Activated CD8-positive, alpha-beta T cell treated with anti-CD3 and anti-CD28 coated beads for 36 hours (primary cell): ENCODE data around the gene KISS1. TPM values are rescaled to one million over a fixed set of nuclear protein-coding genes. Genes with fewer than 3 reads are reported as not detected.

Experiments
- ATAC-seq: fragments of 200-7000 bp; cut with Tn5 transposase; one replicate; pipeline ENCODE4 v1.10.0; 2021; ENCODE audit warnings: mild to moderate bottlenecking, moderate library complexity
- CTCF ChIA-PET: fragments of 350-600 bp; sonication (Branson Sonifier 250); formaldehyde crosslinking; loops from one replicate; lab custom pipeline; 2021; ENCODE audit warnings: antibody characterized with exemption; lab: Charles Lee
- POLR2A ChIA-PET: fragments of 350-600 bp; sonication (Branson Sonifier 250); formaldehyde crosslinking; loops from one replicate; lab custom pipeline; 2021; ENCODE audit warnings: antibody characterized with exemption; lab: Charles Lee
- DNase-seq: peaks from one replicate; pipeline ENCODE4 v3.0.0-alpha.2; 2020
- H3K27ac Mint-ChIP-seq: one replicate; pipeline ENCODE4 v1.8.0; 2021; ENCODE audit warnings: mild to moderate bottlenecking, mixed read lengths
- H3K27me3 Mint-ChIP-seq: one replicate; pipeline ENCODE4 v1.8.0; 2021; ENCODE audit warnings: mixed read lengths
- H3K36me3 Mint-ChIP-seq: one replicate; pipeline ENCODE4 v1.8.0; 2021; ENCODE audit warnings: low read depth, mixed read lengths
- H3K4me1 Mint-ChIP-seq: one replicate; pipeline ENCODE4 v1.8.0; 2021; ENCODE audit warnings: low read depth, mixed read lengths
- H3K4me3 Mint-ChIP-seq: one replicate; pipeline ENCODE4 v1.8.0; 2021; ENCODE audit warnings: mild to moderate bottlenecking, moderate library complexity, mixed read lengths
- H3K9me3 Mint-ChIP-seq: one replicate; pipeline ENCODE4 v1.8.0; 2021; ENCODE audit warnings: mixed read lengths
- intact Hi-C: fragments of 100-400 bp; cut with micrococcal nuclease; formaldehyde crosslinking; loops from one replicate; pipeline ENCODE4 v1.10.0; 2022
- total RNA-seq, 2 experiments: library from RNA; stranded (reverse); gene quantifications; one replicate each; pipeline ENCODE4 v1.2.3, GENCODE V29; 2021
- TF ChIP-seq, protein P1 (sequence below): fragments of 200-600 bp; IDR thresholded peaks from one replicate; pipeline ENCODE4 v1.8.0; 2022; ENCODE audit warnings: antibody characterized with exemption, mild to moderate bottlenecking

The KISS1 gene
- total RNA-seq, 2 experiments from 2014 or later, result not detected

DNA sequence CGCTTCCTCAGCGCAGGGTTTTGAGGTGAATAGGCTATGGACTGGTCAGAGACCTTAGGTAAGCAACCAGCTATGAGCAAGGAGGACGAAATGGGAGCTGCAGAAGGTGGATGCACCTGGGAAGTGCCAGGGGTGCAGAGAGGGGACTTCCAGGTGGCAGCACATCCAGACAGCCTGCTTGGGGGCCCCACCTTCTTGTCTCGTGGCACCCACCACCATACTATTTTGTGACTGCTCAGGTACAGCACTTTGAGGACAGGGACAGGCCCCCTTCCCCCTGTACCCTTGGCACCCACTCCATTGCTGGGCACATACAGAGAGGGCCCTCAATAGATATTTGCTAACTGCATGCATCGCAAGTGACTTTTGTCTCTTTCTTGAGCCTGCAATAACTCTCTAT is 777 bp upstream of the KISS1 start:
- POLR2A ChIA-PET, result no interaction called here
- TF ChIP-seq, protein P1, sequence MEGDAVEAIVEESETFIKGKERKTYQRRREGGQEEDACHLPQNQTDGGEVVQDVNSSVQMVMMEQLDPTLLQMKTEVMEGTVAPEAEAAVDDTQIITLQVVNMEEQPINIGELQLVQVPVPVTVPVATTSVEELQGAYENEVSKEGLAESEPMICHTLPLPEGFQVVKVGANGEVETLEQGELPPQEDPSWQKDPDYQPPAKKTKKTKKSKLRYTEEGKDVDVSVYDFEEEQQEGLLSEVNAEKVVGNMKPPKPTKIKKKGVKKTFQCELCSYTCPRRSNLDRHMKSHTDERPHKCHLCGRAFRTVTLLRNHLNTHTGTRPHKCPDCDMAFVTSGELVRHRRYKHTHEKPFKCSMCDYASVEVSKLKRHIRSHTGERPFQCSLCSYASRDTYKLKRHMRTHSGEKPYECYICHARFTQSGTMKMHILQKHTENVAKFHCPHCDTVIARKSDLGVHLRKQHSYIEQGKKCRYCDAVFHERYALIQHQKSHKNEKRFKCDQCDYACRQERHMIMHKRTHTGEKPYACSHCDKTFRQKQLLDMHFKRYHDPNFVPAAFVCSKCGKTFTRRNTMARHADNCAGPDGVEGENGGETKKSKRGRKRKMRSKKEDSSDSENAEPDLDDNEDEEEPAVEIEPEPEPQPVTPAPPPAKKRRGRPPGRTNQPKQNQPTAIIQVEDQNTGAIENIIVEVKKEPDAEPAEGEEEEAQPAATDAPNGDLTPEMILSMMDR, result no peak
- DNase-seq (no peak), ATAC-seq (no peak)
- H3K4me1 Mint-ChIP-seq, result peaks cover 15% of the 10 kb centered on the region
- no peak overlapping the region for H3K4me3 Mint-ChIP-seq
- H3K27me3 Mint-ChIP-seq, result peaks cover 8% of the 10 kb centered on the region
- H3K36me3 Mint-ChIP-seq, result no peaks in the 10 kb centered on the region
- no peak overlapping the region for H3K27ac Mint-ChIP-seq
- CTCF ChIA-PET, result interaction anchor here (3.7 kb wide), 1 partner anchor 10 kb away, joined by 24 read pairs; no protein-coding TSS in a partner anchor
- no peaks in the 10 kb centered on the region for H3K9me3 Mint-ChIP-seq
- intact Hi-C loops, result no loop called here

DNA sequence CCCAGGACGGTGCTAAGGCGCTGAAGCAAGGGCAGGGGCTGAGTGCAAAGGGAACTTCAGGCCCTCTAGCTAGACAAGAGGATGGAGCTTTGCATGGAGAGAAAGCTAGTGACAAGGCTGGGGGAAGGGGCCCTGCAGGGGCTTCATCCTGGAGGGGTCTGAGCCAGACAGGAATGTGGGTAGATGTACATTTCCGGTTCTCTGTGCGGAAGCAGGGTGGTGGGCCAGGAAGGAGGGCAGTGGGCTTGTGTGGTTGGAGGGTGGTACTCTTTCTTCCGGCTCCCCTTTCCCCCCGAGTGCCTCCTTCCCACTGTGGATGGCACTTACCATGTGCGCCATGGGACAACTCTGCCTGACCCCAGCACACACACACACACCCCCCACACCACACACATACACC is 1.5 kb downstream of the KISS1 start:
- H3K4me1 Mint-ChIP-seq, result peaks cover 21% of the 10 kb centered on the region
- intact Hi-C loops, result no loop called here
- H3K4me3 Mint-ChIP-seq, result no peak overlapping the region
- DNase-seq (no peak), ATAC-seq (no peak)
- CTCF ChIA-PET, result no interaction called here
- TF ChIP-seq, protein P1, result no peak
- H3K36me3 Mint-ChIP-seq, result no peaks in the 10 kb centered on the region
- no peak overlapping the region for H3K27ac Mint-ChIP-seq
- POLR2A ChIA-PET, result no interaction called here
- no peaks in the 10 kb centered on the region for H3K9me3 Mint-ChIP-seq
- H3K27me3 Mint-ChIP-seq, result peaks cover 8% of the 10 kb centered on the region

DNA sequence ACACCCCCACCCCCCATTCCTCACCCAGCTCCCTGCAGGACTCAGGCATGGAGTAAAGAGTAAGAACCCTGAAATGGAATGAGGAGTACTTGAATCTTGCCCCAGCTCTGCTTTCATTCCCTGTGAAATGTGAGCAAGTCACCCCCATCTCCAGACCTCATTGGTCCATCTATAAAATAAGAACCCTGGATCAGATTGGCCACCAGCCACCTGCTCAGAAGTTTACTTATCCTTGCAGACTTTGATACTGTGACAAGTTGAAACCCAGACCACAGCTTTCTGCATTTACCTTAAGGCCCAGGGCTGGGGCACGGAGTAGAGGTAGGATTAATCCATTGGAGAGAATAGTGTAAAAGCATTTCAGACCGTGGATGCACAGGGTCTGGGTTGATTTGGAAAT is 2.2 kb downstream of the KISS1 start:
- TF ChIP-seq, protein P1, result no peak
- Mint-ChIP-seq H3K27me3 (peaks cover 12% of the 10 kb centered on the region), H3K4me3 (no peak overlapping the region), H3K27ac (no peak overlapping the region), H3K4me1 (peaks cover 26% of the 10 kb centered on the region), H3K9me3 (no peaks in the 10 kb centered on the region), H3K36me3 (no peaks in the 10 kb centered on the region)
- intact Hi-C loops, result no loop called here
- CTCF ChIA-PET, result no interaction called here
- POLR2A ChIA-PET, result no interaction called here
- no peak for ATAC-seq
- no peak for DNase-seq

DNA sequence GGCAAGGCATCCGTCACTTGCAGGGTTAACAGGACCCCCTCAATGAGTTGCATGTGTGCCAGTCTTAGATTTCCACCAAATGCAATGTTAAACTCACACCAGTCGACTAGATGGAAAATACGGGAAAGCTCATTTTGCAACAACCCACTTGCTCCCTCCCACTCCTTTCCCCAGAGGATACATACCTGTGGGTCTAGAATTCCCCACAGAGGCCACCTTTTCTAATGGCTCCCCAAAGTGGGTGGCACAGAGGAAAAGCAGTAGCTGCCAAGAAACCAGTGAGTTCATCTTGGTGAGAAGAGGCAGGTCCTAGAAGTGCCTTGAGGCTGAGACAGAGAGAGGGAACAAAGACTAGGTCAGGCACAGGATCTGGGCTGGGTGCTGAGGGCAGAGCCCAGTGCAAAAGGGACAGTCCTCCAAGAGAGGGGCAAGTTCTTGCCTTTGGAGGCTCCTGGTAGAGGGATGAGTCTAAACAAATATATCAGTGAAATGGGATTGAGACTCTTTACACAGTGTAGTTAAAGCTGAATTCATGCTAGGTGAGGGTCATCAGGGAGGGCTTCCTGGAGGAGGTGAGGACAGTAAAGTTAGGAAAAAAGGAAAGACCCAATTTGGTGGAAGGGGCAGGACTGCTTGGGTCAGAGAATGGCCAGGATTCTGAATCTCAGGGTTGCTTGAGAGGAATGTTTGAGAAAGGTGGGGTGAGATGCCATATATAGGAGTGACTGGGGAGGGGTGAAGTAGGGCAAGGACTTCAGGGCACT is 3.5 kb downstream of the KISS1 start:
- intact Hi-C loops, result no loop called here
- no peak overlapping the region for H3K4me3 Mint-ChIP-seq
- H3K4me1 Mint-ChIP-seq, result peaks cover 29% of the 10 kb centered on the region
- DNase-seq, result no peak
- no peak overlapping the region for H3K27ac Mint-ChIP-seq
- H3K27me3 Mint-ChIP-seq, result peaks cover 22% of the 10 kb centered on the region
- H3K9me3 Mint-ChIP-seq, result no peaks in the 10 kb centered on the region
- POLR2A ChIA-PET, result interaction anchor here (0.6 kb wide), 2 partner anchors 508 to 949 kb away, joined by 3 read pairs; no protein-coding TSS in a partner anchor
- TF ChIP-seq, protein P1, result no peak
- CTCF ChIA-PET, result interaction anchor here (1.0 to 6.3 kb wide), 5 partner anchors 14 to 206 kb away, joined by 3 to 44 read pairs (median 4); no protein-coding TSS in a partner anchor
- ATAC-seq, result no peak
- H3K36me3 Mint-ChIP-seq, result no peaks in the 10 kb centered on the region

DNA sequence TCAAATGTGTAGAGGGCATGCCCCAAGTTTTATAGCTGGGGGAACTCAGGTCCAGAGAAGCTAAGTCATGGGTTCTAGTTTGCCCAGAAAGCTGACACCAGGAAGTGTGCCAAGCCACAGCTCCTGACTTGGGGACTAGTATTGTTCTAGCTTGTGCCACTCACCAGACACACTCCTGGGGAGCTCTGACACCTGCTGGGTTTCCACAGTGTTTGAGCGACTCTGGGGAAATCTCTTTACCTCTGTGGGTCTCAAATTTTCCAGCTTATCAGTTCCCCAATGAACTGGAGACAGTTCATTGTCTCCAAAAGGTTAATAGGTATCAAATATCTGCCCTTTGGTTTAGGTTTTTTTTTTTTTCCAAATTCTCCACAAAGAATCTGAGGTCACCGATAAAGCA is 4.2 kb downstream of the KISS1 start:
- TF ChIP-seq, protein P1, result no peak
- Mint-ChIP-seq H3K27ac (no peak overlapping the region), H3K4me3 (no peak overlapping the region), H3K27me3 (peaks cover 30% of the 10 kb centered on the region), H3K9me3 (no peaks in the 10 kb centered on the region), H3K4me1 (peaks cover 29% of the 10 kb centered on the region), H3K36me3 (no peaks in the 10 kb centered on the region)
- DNase-seq, result no peak
- ATAC-seq, result no peak
- intact Hi-C loops, result no loop called here
- ChIA-PET POLR2A (interaction anchor here (0.6 to 0.9 kb wide), 2 partner anchors 9 to 291 kb away, joined by 3 read pairs; no protein-coding TSS in a partner anchor), CTCF (interaction anchor here (1.0 to 6.3 kb wide), 5 partner anchors 15 to 206 kb away, joined by 3 to 44 read pairs (median 4); no protein-coding TSS in a partner anchor)
